Measurements from ENCODE around the gene CEP350.
A peak's percentile ranks its signal among the peaks of the same experiment; 100 is the strongest.

Gene CEP350

GRCh38 chr1:179930867-179931266 lies 23.7 kb upstream of the CEP350 start:
- Mint-ChIP-seq H3K27ac (no peak overlapping the region), H3K36me3 (no peaks in the 10 kb centered on the region), H3K4me3 (no peak overlapping the region), H3K27me3 (no peaks in the 10 kb centered on the region), H3K4me1 (peaks cover 5 to 18% of the 10 kb centered on the region in 2 donors), H3K9me3 (peaks cover 0 to 4% of the 10 kb centered on the region in 2 donors)
- DNase-seq (no peak), ATAC-seq (replicated peaks) (no peak)

- Mint-ChIP-seq H3K4me1 (peaks cover 13 to 27% of the 10 kb centered on the region in 2 donors), H3K36me3 (no peaks in the 10 kb centered on the region), H3K27ac (no peak overlapping the region), H3K27me3 (no peaks in the 10 kb centered on the region), H3K9me3 (no peaks in the 10 kb centered on the region), H3K4me3 (no peak overlapping the region)
- no peak for DNase-seq
- ATAC-seq (replicated peaks), result no peak
Observed at GRCh38 chr1:179933219-179933618, 21.4 kb upstream of the CEP350 start.

GRCh38 chr1:179935909-179936496 lies 18.6 kb upstream of the CEP350 start:
- Mint-ChIP-seq H3K27me3 (no peaks in the 10 kb centered on the region), H3K27ac (no peak overlapping the region), H3K4me1 (peaks cover 9 to 16% of the 10 kb centered on the region in 2 donors), H3K36me3 (no peaks in the 10 kb centered on the region), H3K9me3 (no peaks in the 10 kb centered on the region), H3K4me3 (no peak overlapping the region)
- peak; percentile 85 to 89 for ATAC-seq (replicated peaks)
- no peak for DNase-seq

- no peak for ATAC-seq (replicated peaks)
- Mint-ChIP-seq H3K27me3 (no peaks in the 10 kb centered on the region), H3K9me3 (peaks cover 0 to 1% of the 10 kb centered on the region in 2 donors), H3K4me3 (no peak overlapping the region), H3K27ac (no peak overlapping the region), H3K36me3 (no peaks in the 10 kb centered on the region), H3K4me1 (peaks cover 9 to 16% of the 10 kb centered on the region in 2 donors)
- DNase-seq, result no peak
Observed at GRCh38 chr1:179937668-179938254, 16.8 kb upstream of the CEP350 start.

GRCh38 chr1:179938752-179939151 lies 15.9 kb upstream of the CEP350 start:
- no peaks in the 10 kb centered on the region for H3K36me3 Mint-ChIP-seq
- peaks cover 9 to 16% of the 10 kb centered on the region in 2 donors for H3K4me1 Mint-ChIP-seq
- H3K27ac Mint-ChIP-seq, result no peak overlapping the region
- H3K4me3 Mint-ChIP-seq, result no peak overlapping the region
- DNase-seq (no peak), ATAC-seq (replicated peaks) (no peak)
- no peaks in the 10 kb centered on the region for H3K27me3 Mint-ChIP-seq
- peaks cover 0 to 1% of the 10 kb centered on the region in 2 donors for H3K9me3 Mint-ChIP-seq

GRCh38 chr1:179939941-179940340 lies 14.7 kb upstream of the CEP350 start:
- peaks cover 9 to 16% of the 10 kb centered on the region in 2 donors for H3K4me1 Mint-ChIP-seq
- H3K4me3 Mint-ChIP-seq, result no peak overlapping the region
- H3K27ac Mint-ChIP-seq, result no peak overlapping the region
- no peak for ATAC-seq (replicated peaks)
- H3K27me3 Mint-ChIP-seq, result no peaks in the 10 kb centered on the region
- DNase-seq, result no peak
- peaks cover 0 to 1% of the 10 kb centered on the region in 2 donors for H3K9me3 Mint-ChIP-seq
- no peaks in the 10 kb centered on the region for H3K36me3 Mint-ChIP-seq

GRCh38 chr1:179941454-179941853 lies 13.2 kb upstream of the CEP350 start:
- ATAC-seq (replicated peaks) (no peak), DNase-seq (no peak)
- no peaks in the 10 kb centered on the region for H3K27me3 Mint-ChIP-seq
- no peak overlapping the region for H3K27ac Mint-ChIP-seq
- peaks cover 0 to 1% of the 10 kb centered on the region in 2 donors for H3K9me3 Mint-ChIP-seq
- no peaks in the 10 kb centered on the region for H3K36me3 Mint-ChIP-seq
- H3K4me1 Mint-ChIP-seq, result peaks cover 4 to 5% of the 10 kb centered on the region in 2 donors
- no peak overlapping the region for H3K4me3 Mint-ChIP-seq

- DNase-seq (no peak), ATAC-seq (replicated peaks) (no peak)
- H3K27ac Mint-ChIP-seq, result no peak overlapping the region
- H3K36me3 Mint-ChIP-seq, result no peaks in the 10 kb centered on the region
- no peak overlapping the region for H3K4me3 Mint-ChIP-seq
- H3K27me3 Mint-ChIP-seq, result no peaks in the 10 kb centered on the region
- peaks cover 31 to 49% of the 10 kb centered on the region in 2 donors for H3K4me1 Mint-ChIP-seq
- no peaks in the 10 kb centered on the region for H3K9me3 Mint-ChIP-seq
Observed at GRCh38 chr1:179950651-179951050, 4.0 kb upstream of the CEP350 start.

GRCh38 chr1:179951383-179952144 lies 3.0 kb upstream of the CEP350 start:
- ATAC-seq (replicated peaks) (peak; percentile 24 to 27), DNase-seq (no peak)
- peaks cover 33 to 54% of the 10 kb centered on the region in 2 donors for H3K4me1 Mint-ChIP-seq
- no peaks in the 10 kb centered on the region for H3K36me3 Mint-ChIP-seq
- no peaks in the 10 kb centered on the region for H3K27me3 Mint-ChIP-seq
- peak overlapping the region; percentile 96 for H3K27ac Mint-ChIP-seq
- peak overlapping the region; percentile 70 to 76 for H3K4me3 Mint-ChIP-seq
- H3K9me3 Mint-ChIP-seq, result no peaks in the 10 kb centered on the region

GRCh38 chr1:179952186-179952585 lies 2.4 kb upstream of the CEP350 start:
- H3K4me3 Mint-ChIP-seq, result peak overlapping the region; percentile 70 to 76
- peak overlapping the region; percentile 96 for H3K27ac Mint-ChIP-seq
- H3K27me3 Mint-ChIP-seq, result no peaks in the 10 kb centered on the region
- H3K9me3 Mint-ChIP-seq, result no peaks in the 10 kb centered on the region
- H3K36me3 Mint-ChIP-seq, result no peaks in the 10 kb centered on the region
- peak in 1 of 2 donors; percentile 10 for ATAC-seq (replicated peaks)
- peaks cover 34 to 54% of the 10 kb centered on the region in 2 donors for H3K4me1 Mint-ChIP-seq
- DNase-seq, result no peak

- DNase-seq (peak; percentile 40), ATAC-seq (replicated peaks) (peak; percentile 28 to 35)
- H3K27me3 Mint-ChIP-seq, result no peaks in the 10 kb centered on the region
- no peaks in the 10 kb centered on the region for H3K9me3 Mint-ChIP-seq
- peak overlapping the region; percentile 82 to 87 for H3K4me3 Mint-ChIP-seq
- peaks cover 36 to 58% of the 10 kb centered on the region in 2 donors for H3K4me1 Mint-ChIP-seq
- peak overlapping the region; percentile 94 for H3K27ac Mint-ChIP-seq
- no peaks in the 10 kb centered on the region for H3K36me3 Mint-ChIP-seq
Observed at GRCh38 chr1:179953974-179954492, 577 bp upstream of the CEP350 start.

GRCh38 chr1:179955287-179955680 lies 674 bp downstream of the CEP350 start:
- H3K27ac Mint-ChIP-seq, result peak overlapping the region; percentile 92
- H3K4me1 Mint-ChIP-seq, result peaks cover 37 to 61% of the 10 kb centered on the region in 2 donors
- ATAC-seq (replicated peaks), result peak in 1 of 2 donors; percentile 0
- H3K27me3 Mint-ChIP-seq, result no peaks in the 10 kb centered on the region
- H3K4me3 Mint-ChIP-seq, result peak overlapping the region; percentile 82 to 87
- DNase-seq, result no peak
- no peaks in the 10 kb centered on the region for H3K36me3 Mint-ChIP-seq
- H3K9me3 Mint-ChIP-seq, result no peaks in the 10 kb centered on the region

- Mint-ChIP-seq H3K4me1 (peaks cover 36 to 56% of the 10 kb centered on the region in 2 donors), H3K36me3 (no peaks in the 10 kb centered on the region), H3K4me3 (peak overlapping the region; percentile 82 to 87)
Observed at GRCh38 chr1:179955731-179956130, 1.1 kb downstream of the CEP350 start.

GRCh38 chr1:179958359-179958758 lies 3.7 kb downstream of the CEP350 start:
- peaks cover 24 to 43% of the 10 kb centered on the region in 2 donors for H3K4me1 Mint-ChIP-seq

More at GRCh38 chr1:179955731-179956130, 1.1 kb downstream of the CEP350 start:
- Mint-ChIP-seq H3K27ac (peak overlapping the region; percentile 92), H3K27me3 (no peaks in the 10 kb centered on the region), H3K9me3 (no peaks in the 10 kb centered on the region)
- ATAC-seq (replicated peaks) (no peak), DNase-seq (no peak)

More at GRCh38 chr1:179958359-179958758, 3.7 kb downstream of the CEP350 start:
- H3K9me3 Mint-ChIP-seq, result no peaks in the 10 kb centered on the region
- no peak overlapping the region for H3K27ac Mint-ChIP-seq
- H3K36me3 Mint-ChIP-seq, result peaks cover 16 to 21% of the 10 kb centered on the region in 2 donors
- no peak for ATAC-seq (replicated peaks)
- no peaks in the 10 kb centered on the region for H3K27me3 Mint-ChIP-seq
- DNase-seq, result no peak
- H3K4me3 Mint-ChIP-seq, result no peak overlapping the region

All from stimulated activated naive B cell treated with anti-CD40 and anti-IgM and Interleukin-4, amounts not matched to agents 10 μg/mL and 1 μg/mL and 100 μg/mL, for 72 hours (primary cell).